ENCODE measurements around the gene MARCHF11.

DNA sequence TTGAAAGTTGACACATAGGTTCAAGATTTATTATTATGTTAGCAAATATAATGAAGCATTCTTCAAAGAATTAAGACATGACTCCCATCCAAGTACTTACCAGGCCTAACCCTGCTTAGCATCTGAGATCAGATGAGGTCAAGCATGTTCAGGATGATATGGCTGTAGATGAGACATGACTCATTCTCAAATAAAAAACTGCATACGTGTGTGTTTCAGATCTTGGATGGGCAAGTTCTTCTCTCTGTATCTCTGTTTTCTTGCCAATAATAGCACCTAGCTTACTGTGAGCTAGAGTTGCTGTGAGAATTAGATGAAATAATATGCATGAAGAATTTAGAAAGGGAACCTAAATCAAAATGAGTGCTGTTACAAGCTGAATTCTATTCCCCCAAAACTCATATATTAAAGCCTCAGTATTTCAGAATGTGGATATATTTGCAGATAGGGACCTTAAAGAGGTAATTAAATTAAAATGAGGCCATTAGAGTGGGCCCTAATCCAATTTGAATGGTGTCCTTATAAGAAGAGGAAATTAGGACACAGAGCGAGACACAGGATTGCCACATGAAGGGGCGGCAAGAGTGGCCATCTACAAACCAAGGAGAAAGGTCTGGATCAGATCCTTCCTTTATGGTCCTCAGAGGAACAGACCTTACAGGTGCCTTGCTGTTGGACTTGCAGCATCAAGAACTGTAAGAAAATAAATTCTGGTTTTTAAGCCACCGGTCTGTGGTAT is 146.2 kb downstream of the MARCHF11 start:
- TF ChIP-seq POLR2A (IDR thresholded peaks at IDR 0.05), result no peak
- TF ChIP-seq, protein P1, sequence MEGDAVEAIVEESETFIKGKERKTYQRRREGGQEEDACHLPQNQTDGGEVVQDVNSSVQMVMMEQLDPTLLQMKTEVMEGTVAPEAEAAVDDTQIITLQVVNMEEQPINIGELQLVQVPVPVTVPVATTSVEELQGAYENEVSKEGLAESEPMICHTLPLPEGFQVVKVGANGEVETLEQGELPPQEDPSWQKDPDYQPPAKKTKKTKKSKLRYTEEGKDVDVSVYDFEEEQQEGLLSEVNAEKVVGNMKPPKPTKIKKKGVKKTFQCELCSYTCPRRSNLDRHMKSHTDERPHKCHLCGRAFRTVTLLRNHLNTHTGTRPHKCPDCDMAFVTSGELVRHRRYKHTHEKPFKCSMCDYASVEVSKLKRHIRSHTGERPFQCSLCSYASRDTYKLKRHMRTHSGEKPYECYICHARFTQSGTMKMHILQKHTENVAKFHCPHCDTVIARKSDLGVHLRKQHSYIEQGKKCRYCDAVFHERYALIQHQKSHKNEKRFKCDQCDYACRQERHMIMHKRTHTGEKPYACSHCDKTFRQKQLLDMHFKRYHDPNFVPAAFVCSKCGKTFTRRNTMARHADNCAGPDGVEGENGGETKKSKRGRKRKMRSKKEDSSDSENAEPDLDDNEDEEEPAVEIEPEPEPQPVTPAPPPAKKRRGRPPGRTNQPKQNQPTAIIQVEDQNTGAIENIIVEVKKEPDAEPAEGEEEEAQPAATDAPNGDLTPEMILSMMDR (IDR thresholded peaks at IDR 0.05), result no peak
